ENCODE data around the gene PLD1. TPM values are rescaled to one million over a fixed set of nuclear protein-coding genes. Genes with fewer than 3 reads are reported as not detected.
A peak's percentile ranks its signal among the peaks of the same experiment; 100 is the strongest.

PLD1 gene
- total RNA-seq, 1 donor from 2014 or later = 0.21 TPM

DNA sequence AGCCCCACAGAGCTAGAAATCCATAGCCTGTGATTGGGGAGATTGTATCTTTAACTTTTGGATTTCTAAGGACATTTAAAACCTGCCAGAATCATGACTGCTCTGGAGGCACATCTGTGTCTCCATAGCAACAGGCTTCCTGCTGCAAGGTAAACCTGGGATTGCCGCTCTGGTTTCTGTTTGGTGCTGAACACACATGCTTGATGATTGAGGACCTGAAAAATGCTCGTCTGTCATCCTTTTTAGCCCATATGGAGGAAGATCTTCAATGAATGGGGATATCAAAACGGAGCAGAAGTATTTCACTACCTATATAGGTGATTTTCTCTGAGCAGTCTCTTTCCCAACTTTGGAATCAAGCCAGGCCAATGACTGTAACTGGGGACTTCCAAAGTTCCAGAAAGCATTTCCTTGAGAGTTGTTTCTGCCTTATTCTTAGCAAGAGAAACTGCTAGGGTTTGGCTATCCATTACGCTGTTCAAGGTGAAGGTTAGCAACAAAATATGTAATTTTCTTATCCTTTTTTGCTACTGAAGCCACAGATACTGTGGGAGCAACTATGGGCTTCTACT lies 253.6 kb downstream of the PLD1 start:
- Histone ChIP-seq H3F3A (ENCODE audit: low read depth) (no peaks in the 10 kb centered on the region), H3K4me3 (no peak overlapping the region), H3K4me1 (peaks cover 3% of the 10 kb centered on the region), H3K4me2 (no peak overlapping the region), H2AFZ (replicated peaks) (no peak overlapping the region), H4K20me1 (ENCODE audit: low read depth) (no peaks in the 10 kb centered on the region), H3K27me3 (no peaks in the 10 kb centered on the region), H3K9me3 (ENCODE audit: low read depth) (no peaks in the 10 kb centered on the region), H3K9ac (no peak overlapping the region), H3K27ac (no peak overlapping the region), H3K36me3 (no peaks in the 10 kb centered on the region), H3K79me2 (ENCODE audit: low read depth) (no peaks in the 10 kb centered on the region)
- H3K27ac Mint-ChIP-seq = no peak overlapping the region
- peaks cover 4% of the 10 kb centered on the region for H3K27me3 Mint-ChIP-seq (ENCODE audit: insufficient read depth, low read depth)
- H3K4me1 Mint-ChIP-seq = peaks cover 21% of the 10 kb centered on the region
- no peak overlapping the region for H3K4me3 Mint-ChIP-seq
- peaks cover 2% of the 10 kb centered on the region for H3K36me3 Mint-ChIP-seq
- DNase-seq (ENCODE audit: low spot score) = peak; percentile 22
- no peaks in the 10 kb centered on the region for H3K9me3 Mint-ChIP-seq
- TF ChIP-seq EZH2 (IDR thresholded peaks at IDR 0.05) (no peak), EZH2phosphoT487 (IDR thresholded peaks at IDR 0.05) (no peak)
- TF ChIP-seq, protein P1, sequence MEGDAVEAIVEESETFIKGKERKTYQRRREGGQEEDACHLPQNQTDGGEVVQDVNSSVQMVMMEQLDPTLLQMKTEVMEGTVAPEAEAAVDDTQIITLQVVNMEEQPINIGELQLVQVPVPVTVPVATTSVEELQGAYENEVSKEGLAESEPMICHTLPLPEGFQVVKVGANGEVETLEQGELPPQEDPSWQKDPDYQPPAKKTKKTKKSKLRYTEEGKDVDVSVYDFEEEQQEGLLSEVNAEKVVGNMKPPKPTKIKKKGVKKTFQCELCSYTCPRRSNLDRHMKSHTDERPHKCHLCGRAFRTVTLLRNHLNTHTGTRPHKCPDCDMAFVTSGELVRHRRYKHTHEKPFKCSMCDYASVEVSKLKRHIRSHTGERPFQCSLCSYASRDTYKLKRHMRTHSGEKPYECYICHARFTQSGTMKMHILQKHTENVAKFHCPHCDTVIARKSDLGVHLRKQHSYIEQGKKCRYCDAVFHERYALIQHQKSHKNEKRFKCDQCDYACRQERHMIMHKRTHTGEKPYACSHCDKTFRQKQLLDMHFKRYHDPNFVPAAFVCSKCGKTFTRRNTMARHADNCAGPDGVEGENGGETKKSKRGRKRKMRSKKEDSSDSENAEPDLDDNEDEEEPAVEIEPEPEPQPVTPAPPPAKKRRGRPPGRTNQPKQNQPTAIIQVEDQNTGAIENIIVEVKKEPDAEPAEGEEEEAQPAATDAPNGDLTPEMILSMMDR (IDR thresholded peaks at IDR 0.05) = no peak

DNA sequence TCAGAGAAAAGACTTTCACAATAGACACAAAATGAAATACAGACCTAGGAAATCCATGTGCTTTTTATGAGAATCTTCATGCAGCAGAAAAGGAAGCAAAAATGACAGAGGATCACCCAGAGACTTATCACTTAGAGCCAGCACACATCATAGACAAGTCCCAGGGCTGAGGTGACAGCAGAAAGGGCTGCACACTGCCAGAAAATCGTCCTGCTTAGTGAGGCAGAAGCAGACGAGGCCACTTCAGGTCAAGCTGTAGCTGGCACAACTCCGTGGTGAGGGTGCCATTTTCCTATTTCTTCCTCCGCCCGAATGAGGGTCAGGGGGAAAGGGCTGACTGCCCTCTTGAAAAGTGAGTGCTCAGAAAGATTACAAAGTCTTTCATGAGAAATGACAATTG lies 254.1 kb downstream of the PLD1 start:
- no peak for DNase-seq (ENCODE audit: low spot score)
- no peak overlapping the region for H3K4me3 Mint-ChIP-seq
- H3K36me3 ChIP-seq = no peaks in the 10 kb centered on the region

DNA sequence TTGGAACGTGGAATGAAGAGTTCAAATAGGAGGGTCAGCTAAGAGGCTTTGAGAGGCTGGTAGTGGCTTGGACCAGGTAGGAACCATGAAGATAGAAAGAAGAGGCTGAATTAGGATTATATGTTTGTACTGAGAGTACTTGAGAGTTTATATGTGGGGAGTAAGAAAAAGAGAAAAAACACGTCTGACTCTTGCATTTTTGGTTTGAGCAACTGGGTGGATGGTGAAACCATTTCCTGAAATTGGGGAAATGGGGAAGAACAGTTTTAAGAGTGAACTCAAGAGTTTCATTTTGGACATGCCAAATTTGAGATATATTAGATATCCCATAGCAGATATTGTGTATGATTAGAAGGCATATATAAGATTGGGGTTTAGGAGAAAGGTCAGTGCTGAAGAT lies 257.2 kb downstream of the PLD1 start:
- Mint-ChIP-seq H3K27me3 (ENCODE audit: insufficient read depth, low read depth) (no peaks in the 10 kb centered on the region), H3K27ac (no peak overlapping the region), H3K36me3 (no peaks in the 10 kb centered on the region), H3K4me3 (no peak overlapping the region), H3K4me1 (peaks cover 24% of the 10 kb centered on the region), H3K9me3 (no peaks in the 10 kb centered on the region)
- TF ChIP-seq EZH2 (IDR thresholded peaks at IDR 0.05) = no peak
- H3K27ac ChIP-seq = no peak overlapping the region
- no peaks in the 10 kb centered on the region for H3K36me3 ChIP-seq
- no peak overlapping the region for H3K4me3 ChIP-seq
- no peak overlapping the region for H2AFZ ChIP-seq (replicated peaks)
- no peak for DNase-seq (ENCODE audit: low spot score)
- H3K4me2 ChIP-seq = no peak overlapping the region
- H3K9me3 ChIP-seq (ENCODE audit: low read depth) = no peaks in the 10 kb centered on the region
- H4K20me1 ChIP-seq (ENCODE audit: low read depth) = no peaks in the 10 kb centered on the region
- no peaks in the 10 kb centered on the region for H3K27me3 ChIP-seq
- no peak overlapping the region for H3K9ac ChIP-seq
- no peaks in the 10 kb centered on the region for H3F3A ChIP-seq (ENCODE audit: low read depth)
- H3K79me2 ChIP-seq (ENCODE audit: low read depth) = no peaks in the 10 kb centered on the region
- peaks cover 3% of the 10 kb centered on the region for H3K4me1 ChIP-seq

More for the DNA sequence above, 254.1 kb downstream of the PLD1 start:
- H3K4me3 ChIP-seq = no peak overlapping the region
- Mint-ChIP-seq H3K27ac (no peak overlapping the region), H3K9me3 (no peaks in the 10 kb centered on the region), H3K36me3 (peaks cover 2% of the 10 kb centered on the region), H3K4me1 (peaks cover 21% of the 10 kb centered on the region), H3K27me3 (ENCODE audit: insufficient read depth, low read depth) (peaks cover 3% of the 10 kb centered on the region)
- H3K27ac ChIP-seq = no peak overlapping the region
- peaks cover 3% of the 10 kb centered on the region for H3K4me1 ChIP-seq
- H3K9ac ChIP-seq = no peak overlapping the region
- H3K27me3 ChIP-seq = no peaks in the 10 kb centered on the region
- TF ChIP-seq EZH2phosphoT487 (IDR thresholded peaks at IDR 0.05) (no peak), EZH2 (IDR thresholded peaks at IDR 0.05) (no peak)
- TF ChIP-seq, protein P1 (IDR thresholded peaks at IDR 0.05) = no peak
- no peak overlapping the region for H3K4me2 ChIP-seq
- no peaks in the 10 kb centered on the region for H3K79me2 ChIP-seq (ENCODE audit: low read depth)
- no peaks in the 10 kb centered on the region for H4K20me1 ChIP-seq (ENCODE audit: low read depth)
- H3F3A ChIP-seq (ENCODE audit: low read depth) = no peaks in the 10 kb centered on the region
- H3K9me3 ChIP-seq (ENCODE audit: low read depth) = no peaks in the 10 kb centered on the region
- no peak overlapping the region for H2AFZ ChIP-seq (replicated peaks)

DNA sequence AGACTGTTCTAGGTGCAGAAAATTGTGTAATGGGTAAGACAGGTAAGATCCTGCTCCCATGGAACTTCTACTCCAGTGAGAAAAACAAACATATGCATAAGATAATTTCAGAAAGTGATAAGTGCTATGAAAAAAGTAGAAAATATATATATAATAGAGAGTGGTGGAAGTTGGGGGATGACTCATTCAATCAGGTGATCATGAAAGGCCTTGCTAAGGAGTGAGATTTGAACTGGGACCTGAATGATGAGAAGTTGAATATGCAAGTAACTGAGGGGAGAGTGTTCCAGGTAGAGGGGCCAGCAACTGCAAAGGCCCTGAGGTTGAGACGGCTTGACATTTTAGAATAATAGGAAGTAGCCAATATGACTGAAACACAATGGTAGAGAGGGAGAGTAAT lies 257.8 kb downstream of the PLD1 start:
- Histone ChIP-seq H2AFZ (replicated peaks) (no peak overlapping the region), H3K9me3 (ENCODE audit: low read depth) (no peaks in the 10 kb centered on the region), H3K4me2 (no peak overlapping the region), H4K20me1 (ENCODE audit: low read depth) (no peaks in the 10 kb centered on the region), H3K27me3 (no peaks in the 10 kb centered on the region), H3K79me2 (ENCODE audit: low read depth) (no peaks in the 10 kb centered on the region), H3F3A (ENCODE audit: low read depth) (no peaks in the 10 kb centered on the region), H3K4me3 (no peak overlapping the region), H3K27ac (no peak overlapping the region), H3K9ac (no peak overlapping the region), H3K4me1 (peaks cover 3% of the 10 kb centered on the region), H3K36me3 (no peaks in the 10 kb centered on the region)
- H3K4me1 Mint-ChIP-seq = peaks cover 19% of the 10 kb centered on the region
- no peak overlapping the region for H3K27ac Mint-ChIP-seq
- no peaks in the 10 kb centered on the region for H3K27me3 Mint-ChIP-seq (ENCODE audit: insufficient read depth, low read depth)
- DNase-seq (ENCODE audit: low spot score) = no peak
- no peak overlapping the region for H3K4me3 Mint-ChIP-seq
- no peaks in the 10 kb centered on the region for H3K9me3 Mint-ChIP-seq
- H3K36me3 Mint-ChIP-seq = no peaks in the 10 kb centered on the region
- TF ChIP-seq EZH2phosphoT487 (IDR thresholded peaks at IDR 0.05) (no peak), EZH2 (IDR thresholded peaks at IDR 0.05) (no peak)
- TF ChIP-seq, protein P1 (IDR thresholded peaks at IDR 0.05) = no peak
